WTC11 (cell line): ENCODE measurements around the gene ANGEL2.

Experiments used
- CREB1 ChIP-seq: sonication (generic); formaldehyde crosslinking; IDR thresholded peaks from 2 replicates; pipeline ENCODE4 v1.8.0; 2023; ENCODE audit warnings: mild to moderate bottlenecking, missing genetic modification reagents
- E2F4 ChIP-seq: sonication (generic); formaldehyde crosslinking; IDR thresholded peaks from 2 replicates; pipeline ENCODE4 v1.8.1; 2022; ENCODE audit warnings: low read depth, mild to moderate bottlenecking, moderate library complexity, missing genetic modification reagents, borderline replicate concordance
- GABPB1 ChIP-seq: sonication (generic); formaldehyde crosslinking; IDR thresholded peaks from 2 replicates; pipeline ENCODE4 v1.8.1; 2023; ENCODE audit warnings: mild to moderate bottlenecking, missing genetic modification reagents
- ZNF121 ChIP-seq: sonication (generic); formaldehyde crosslinking; IDR thresholded peaks from 2 replicates; pipeline ENCODE4 v1.8.0; 2023; ENCODE audit warnings: missing genetic modification reagents
- ZNF396 ChIP-seq: fragments of 250-450 bp; sonication (Bioruptor Pico); IDR thresholded peaks from 2 replicates; pipeline ENCODE4 v1.8.0; 2021; ENCODE audit warnings: mild to moderate bottlenecking, moderate library complexity, borderline replicate concordance
- TF ChIP-seq, protein P1 (sequence below): fragments of 200-600 bp; IDR thresholded peaks from 2 replicates; pipeline ENCODE4 v1.8.0; 2022; ENCODE audit warnings: antibody characterized with exemption
- TF ChIP-seq, protein P2 (sequence below): fragments of 250-450 bp; sonication (Bioruptor Pico); IDR thresholded peaks from 2 replicates; pipeline ENCODE4 v1.9.0; 2021; ENCODE audit warnings: mild to moderate bottlenecking

- TF ChIP-seq, protein P1, sequence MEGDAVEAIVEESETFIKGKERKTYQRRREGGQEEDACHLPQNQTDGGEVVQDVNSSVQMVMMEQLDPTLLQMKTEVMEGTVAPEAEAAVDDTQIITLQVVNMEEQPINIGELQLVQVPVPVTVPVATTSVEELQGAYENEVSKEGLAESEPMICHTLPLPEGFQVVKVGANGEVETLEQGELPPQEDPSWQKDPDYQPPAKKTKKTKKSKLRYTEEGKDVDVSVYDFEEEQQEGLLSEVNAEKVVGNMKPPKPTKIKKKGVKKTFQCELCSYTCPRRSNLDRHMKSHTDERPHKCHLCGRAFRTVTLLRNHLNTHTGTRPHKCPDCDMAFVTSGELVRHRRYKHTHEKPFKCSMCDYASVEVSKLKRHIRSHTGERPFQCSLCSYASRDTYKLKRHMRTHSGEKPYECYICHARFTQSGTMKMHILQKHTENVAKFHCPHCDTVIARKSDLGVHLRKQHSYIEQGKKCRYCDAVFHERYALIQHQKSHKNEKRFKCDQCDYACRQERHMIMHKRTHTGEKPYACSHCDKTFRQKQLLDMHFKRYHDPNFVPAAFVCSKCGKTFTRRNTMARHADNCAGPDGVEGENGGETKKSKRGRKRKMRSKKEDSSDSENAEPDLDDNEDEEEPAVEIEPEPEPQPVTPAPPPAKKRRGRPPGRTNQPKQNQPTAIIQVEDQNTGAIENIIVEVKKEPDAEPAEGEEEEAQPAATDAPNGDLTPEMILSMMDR = no peak
- TF ChIP-seq ZNF396 (CRISPR knock-in tag) (no peak), GABPB1 (CRISPR knock-in tag) (no peak), ZNF121 (no peak), E2F4 (no peak), CREB1 (CRISPR knock-in tag) (no peak)
- TF ChIP-seq, protein P2, sequence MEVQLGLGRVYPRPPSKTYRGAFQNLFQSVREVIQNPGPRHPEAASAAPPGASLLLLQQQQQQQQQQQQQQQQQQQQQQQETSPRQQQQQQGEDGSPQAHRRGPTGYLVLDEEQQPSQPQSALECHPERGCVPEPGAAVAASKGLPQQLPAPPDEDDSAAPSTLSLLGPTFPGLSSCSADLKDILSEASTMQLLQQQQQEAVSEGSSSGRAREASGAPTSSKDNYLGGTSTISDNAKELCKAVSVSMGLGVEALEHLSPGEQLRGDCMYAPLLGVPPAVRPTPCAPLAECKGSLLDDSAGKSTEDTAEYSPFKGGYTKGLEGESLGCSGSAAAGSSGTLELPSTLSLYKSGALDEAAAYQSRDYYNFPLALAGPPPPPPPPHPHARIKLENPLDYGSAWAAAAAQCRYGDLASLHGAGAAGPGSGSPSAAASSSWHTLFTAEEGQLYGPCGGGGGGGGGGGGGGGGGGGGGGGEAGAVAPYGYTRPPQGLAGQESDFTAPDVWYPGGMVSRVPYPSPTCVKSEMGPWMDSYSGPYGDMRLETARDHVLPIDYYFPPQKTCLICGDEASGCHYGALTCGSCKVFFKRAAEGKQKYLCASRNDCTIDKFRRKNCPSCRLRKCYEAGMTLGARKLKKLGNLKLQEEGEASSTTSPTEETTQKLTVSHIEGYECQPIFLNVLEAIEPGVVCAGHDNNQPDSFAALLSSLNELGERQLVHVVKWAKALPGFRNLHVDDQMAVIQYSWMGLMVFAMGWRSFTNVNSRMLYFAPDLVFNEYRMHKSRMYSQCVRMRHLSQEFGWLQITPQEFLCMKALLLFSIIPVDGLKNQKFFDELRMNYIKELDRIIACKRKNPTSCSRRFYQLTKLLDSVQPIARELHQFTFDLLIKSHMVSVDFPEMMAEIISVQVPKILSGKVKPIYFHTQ (CRISPR knock-in tag) = no peak
Observed at GRCh38 chr1:213055767-213056166, 40.1 kb upstream of the ANGEL2 start.
